WTC11 (cell line): ENCODE results near the gene FAM156B. TPM values are rescaled to one million over a fixed set of nuclear protein-coding genes. Genes with fewer than 3 reads are reported as not detected.

Experiments used
- ATAC-seq: fragments of 200-7000 bp; cut with Tn5 transposase; 2 replicates; pipeline ENCODE4 v1.10.0; 2021; ENCODE audit warnings: mild to moderate bottlenecking, moderate library complexity
- CTCF ChIA-PET: fragments of 300-600 bp; sonication (Branson Sonifier 250); formaldehyde crosslinking; loops from one replicate; lab custom pipeline; 2021; ENCODE audit warnings: antibody characterized with exemption; lab: Charles Lee
- POLR2A ChIA-PET: fragments of 350-600 bp; sonication (Branson Sonifier 250); formaldehyde crosslinking; loops from one replicate; lab custom pipeline; 2021; ENCODE audit warnings: antibody characterized with exemption; lab: Charles Lee
- DNase-seq: peaks from one replicate; pipeline ENCODE4 v3.0.0; 2021; ENCODE audit warnings: low spot score
- H3K27ac Mint-ChIP-seq: 2 replicates; pipeline ENCODE4 v1.8.0; 2021; ENCODE audit warnings: mixed read lengths
- H3K27me3 Mint-ChIP-seq: 2 replicates; pipeline ENCODE4 v1.8.0; 2021; ENCODE audit warnings: low read depth, mild to moderate bottlenecking, moderate library complexity, mixed read lengths
- H3K36me3 Mint-ChIP-seq: 2 replicates; pipeline ENCODE4 v1.8.0; 2021; ENCODE audit warnings: mixed read lengths
- H3K4me1 Mint-ChIP-seq: 2 replicates; pipeline ENCODE4 v1.8.0; 2022; ENCODE audit warnings: mixed read lengths
- H3K4me3 Mint-ChIP-seq: 2 replicates; pipeline ENCODE4 v1.8.0; 2021; ENCODE audit warnings: mild to moderate bottlenecking, moderate library complexity, mixed read lengths
- H3K9me3 Mint-ChIP-seq: 2 replicates; pipeline ENCODE4 v1.8.0; 2021; ENCODE audit warnings: mixed read lengths
- ARID4B ChIP-seq: sonication (generic); formaldehyde crosslinking; IDR thresholded peaks from 2 replicates; pipeline ENCODE4 v1.8.0; 2023; ENCODE audit warnings: missing genetic modification reagents, mild to moderate bottlenecking, borderline replicate concordance
- E2F1 ChIP-seq: sonication (generic); formaldehyde crosslinking; IDR thresholded peaks from 2 replicates; pipeline ENCODE4 v1.8.0; 2022; ENCODE audit warnings: mild to moderate bottlenecking, missing genetic modification reagents
- E2F4 ChIP-seq: sonication (generic); formaldehyde crosslinking; IDR thresholded peaks from 2 replicates; pipeline ENCODE4 v1.8.1; 2022; ENCODE audit warnings: low read depth, mild to moderate bottlenecking, moderate library complexity, missing genetic modification reagents, borderline replicate concordance
- JAZF1 ChIP-seq: fragments of 250-450 bp; sonication (Bioruptor Pico); IDR thresholded peaks from 2 replicates; pipeline ENCODE4 v1.9.0; 2021; ENCODE audit warnings: moderate library complexity, mild to moderate bottlenecking, inconsistent platforms
- MYBL2 ChIP-seq: sonication (generic); formaldehyde crosslinking; IDR thresholded peaks from 2 replicates; pipeline ENCODE4 v1.8.1; 2023; ENCODE audit warnings: mild to moderate bottlenecking, moderate library complexity, missing genetic modification reagents
- NR3C1 ChIP-seq: sonication (generic); formaldehyde crosslinking; conservative IDR thresholded peaks from 2 replicates; pipeline ENCODE4 v1.8.1; 2023; ENCODE audit warnings: low read depth, mild to moderate bottlenecking, missing genetic modification reagents
- PRDM15 ChIP-seq: sonication (generic); formaldehyde crosslinking; IDR thresholded peaks from 2 replicates; pipeline ENCODE4 v1.8.0; 2022; ENCODE audit warnings: missing genetic modification reagents
- RORB ChIP-seq: fragments of 250-450 bp; sonication (Bioruptor Pico); IDR thresholded peaks from 2 replicates; pipeline ENCODE4 v1.9.0; 2021; ENCODE audit warnings: mild to moderate bottlenecking
- SMAD3 ChIP-seq: sonication (generic); formaldehyde crosslinking; IDR thresholded peaks from 2 replicates; pipeline ENCODE4 v1.8.0; 2022; ENCODE audit warnings: missing genetic modification reagents, mild to moderate bottlenecking, borderline replicate concordance
- SP1 ChIP-seq: sonication (generic); formaldehyde crosslinking; conservative IDR thresholded peaks from 2 replicates; pipeline ENCODE4 v1.8.1; 2022; ENCODE audit warnings: missing genetic modification reagents
- STAT6 ChIP-seq: sonication (generic); formaldehyde crosslinking; conservative IDR thresholded peaks from 2 replicates; pipeline ENCODE4 v1.8.1; 2023; ENCODE audit warnings: mild to moderate bottlenecking, low read depth, missing genetic modification reagents, moderate library complexity
- ZNF138 ChIP-seq: sonication (generic); formaldehyde crosslinking; conservative IDR thresholded peaks from 2 replicates; pipeline ENCODE4 v1.8.1; 2022; ENCODE audit warnings: mild to moderate bottlenecking, moderate library complexity, missing genetic modification reagents
- ZNF219 ChIP-seq: sonication (generic); formaldehyde crosslinking; IDR thresholded peaks from 2 replicates; pipeline ENCODE4 v1.8.0; 2023; ENCODE audit warnings: missing genetic modification reagents, mild to moderate bottlenecking, borderline replicate concordance
- ZNF232 ChIP-seq: sonication (generic); formaldehyde crosslinking; IDR thresholded peaks from 2 replicates; pipeline ENCODE4 v1.8.0; 2022; ENCODE audit warnings: mild to moderate bottlenecking, missing genetic modification reagents
- ZNF317 ChIP-seq: sonication (generic); formaldehyde crosslinking; IDR thresholded peaks from 2 replicates; pipeline ENCODE4 v1.8.1; 2023; ENCODE audit warnings: low read depth, mild to moderate bottlenecking, moderate library complexity, missing genetic modification reagents, borderline replicate concordance
- ZNF512 ChIP-seq: sonication (generic); formaldehyde crosslinking; IDR thresholded peaks from 2 replicates; pipeline ENCODE4 v1.8.1; 2022; ENCODE audit warnings: missing genetic modification reagents, borderline replicate concordance
- ZNF532 ChIP-seq: fragments of 250-450 bp; sonication (Bioruptor Pico); IDR thresholded peaks from 2 replicates; pipeline ENCODE4 v1.9.0; 2021; ENCODE audit warnings: mild to moderate bottlenecking, borderline replicate concordance
- total RNA-seq: library from RNA; stranded (reverse); gene quantifications from 3 replicates; pipeline ENCODE4 v1.2.3, GENCODE V29; 2021

Gene FAM156B
- total RNA-seq, 1 experiment from 2014 or later = 12.7 TPM

- H3K9me3 Mint-ChIP-seq = peaks cover 4% of the 10 kb centered on the region; the same call in 1 of the 2 replicates
- ChIA-PET POLR2A (no interaction called here), CTCF (no interaction called here)
- ATAC-seq (no peak), DNase-seq (no peak)
- no peak overlapping the region for H3K27ac Mint-ChIP-seq
- no peaks in the 10 kb centered on the region for H3K4me1 Mint-ChIP-seq
- H3K36me3 Mint-ChIP-seq = no peaks in the 10 kb centered on the region
- H3K27me3 Mint-ChIP-seq = peaks cover 5% of the 10 kb centered on the region
- no peak overlapping the region for H3K4me3 Mint-ChIP-seq
- TF ChIP-seq ZNF138 (CRISPR knock-in tag) = no peak
- TF ChIP-seq SP1 = no peak
- no peak for TF ChIP-seq JAZF1 (CRISPR knock-in tag)
- TF ChIP-seq ZNF232 (CRISPR knock-in tag) = no peak
- no peak for TF ChIP-seq E2F4 (CRISPR knock-in tag)
- no peak for TF ChIP-seq ZNF219 (CRISPR knock-in tag)
- TF ChIP-seq ZNF317 (CRISPR knock-in tag) = no peak
- no peak for TF ChIP-seq STAT6 (CRISPR knock-in tag)
- no peak for TF ChIP-seq ZNF512
- TF ChIP-seq ARID4B (CRISPR knock-in tag) = no peak
- TF ChIP-seq PRDM15 (CRISPR knock-in tag) = no peak
- no peak for TF ChIP-seq MYBL2 (CRISPR knock-in tag)
- TF ChIP-seq SMAD3 (CRISPR knock-in tag) = no peak
- TF ChIP-seq NR3C1 = no peak
- no peak for TF ChIP-seq E2F1
- no peak for TF ChIP-seq RORB (CRISPR knock-in tag)
- no peak for TF ChIP-seq ZNF532 (CRISPR knock-in tag)
These were observed 31.7 kb upstream of the FAM156B start for GRCh38 chrX:52865343-52865998.
